Stomach smooth muscle (tissue), 2 donors: ENCODE measurements around the gene GCNT1.

Experiments used
- H3K27ac ChIP-seq: one replicate; pipeline ENCODE4 v1.7.0; 2013; ENCODE audit warnings: mild to moderate bottlenecking, low read length, inconsistent platforms
- H3K27me3 ChIP-seq, 2 donors: one replicate each; pipeline ENCODE4 v1.7.0; 2013; ENCODE audit warnings: low read length in 2 of 2; ENCODE audit not compliant: insufficient read depth in 2 of 2, control insufficient read depth in 1 of 2
- H3K36me3 ChIP-seq, 2 donors: one replicate each; pipeline ENCODE4 v1.7.0; 2013; ENCODE audit warnings: low read length in 2 of 2; ENCODE audit not compliant: control insufficient read depth in 2 of 2, insufficient read depth in 2 of 2
- H3K4me1 ChIP-seq: one replicate; pipeline ENCODE4 v1.7.0; 2013; ENCODE audit warnings: low read length; ENCODE audit not compliant: control insufficient read depth, insufficient read depth
- H3K4me3 ChIP-seq, 2 donors: one replicate each; pipeline ENCODE4 v1.7.0; 2013; ENCODE audit warnings: low read length in 2 of 2
- H3K9ac ChIP-seq, 2 donors: one replicate each; pipeline ENCODE4 v1.7.0; 2013; ENCODE audit warnings: low read length in 2 of 2, mild to moderate bottlenecking in 1 of 2
- H3K9me3 ChIP-seq, 2 donors: one replicate each; pipeline ENCODE4 v1.7.0; 2013; ENCODE audit warnings: low read length in 2 of 2; ENCODE audit not compliant: control insufficient read depth in 2 of 2
- donor health status: healthy.
- donor health status: Pancreatic carcinoma.

GCNT1 gene

DNA sequence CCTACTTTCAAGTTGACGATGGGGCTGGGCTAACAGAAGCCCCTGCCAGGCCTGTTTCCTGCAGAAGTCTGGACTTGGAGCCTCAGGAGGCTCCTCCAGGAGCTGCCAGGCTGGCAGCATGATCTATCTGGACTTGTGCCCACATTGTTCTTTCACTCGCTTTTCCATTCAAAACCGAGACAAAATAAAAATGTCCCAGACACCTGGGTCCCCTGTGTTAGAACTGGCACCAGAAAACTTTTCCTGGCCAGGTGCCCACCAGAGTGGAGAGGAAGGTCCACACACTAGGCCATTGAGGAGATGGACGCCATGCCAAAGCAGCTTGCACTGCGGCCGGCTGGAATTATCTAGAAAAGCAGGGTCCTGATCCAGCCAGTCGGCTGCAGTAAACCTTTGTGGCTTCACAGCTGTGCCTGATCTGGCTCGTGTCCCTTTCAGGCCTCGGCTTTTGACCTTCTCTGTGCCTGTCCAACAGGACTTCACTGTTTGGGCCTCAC, 78.2 kb downstream of the GCNT1 start:
- Histone ChIP-seq H3K9me3 (no peaks in the 10 kb centered on the region), H3K4me1 (no peaks in the 10 kb centered on the region), H3K36me3 (no peaks in the 10 kb centered on the region), H3K27ac (no peak overlapping the region), H3K9ac (no peak overlapping the region), H3K4me3 (no peak overlapping the region), H3K27me3 (no peaks in the 10 kb centered on the region)

DNA sequence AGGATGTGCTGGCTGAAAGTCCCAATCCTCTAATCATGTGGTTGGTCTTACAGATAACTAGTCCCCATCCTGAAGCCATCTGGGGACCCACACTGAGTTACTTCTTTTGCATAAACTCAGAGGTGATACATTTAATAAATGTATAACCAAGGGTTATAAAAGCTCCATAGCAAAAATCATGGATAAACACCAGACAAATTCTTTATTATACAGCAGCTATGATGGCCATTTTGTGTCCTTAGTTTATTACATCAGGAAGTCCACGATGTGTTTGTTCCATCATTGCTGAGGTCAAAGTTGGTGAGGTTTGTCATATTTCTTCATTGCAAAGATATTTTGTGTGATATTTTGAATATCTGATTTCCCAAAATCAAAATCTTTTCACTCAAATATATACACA, 80.2 kb downstream of the GCNT1 start:
- no peaks in the 10 kb centered on the region for H3K27me3 ChIP-seq
- H3K9me3 ChIP-seq, result no peaks in the 10 kb centered on the region
- no peak overlapping the region for H3K4me3 ChIP-seq
- no peak overlapping the region for H3K27ac ChIP-seq
- H3K4me1 ChIP-seq, result no peaks in the 10 kb centered on the region
- H3K9ac ChIP-seq, result no peak overlapping the region
- no peaks in the 10 kb centered on the region for H3K36me3 ChIP-seq

DNA sequence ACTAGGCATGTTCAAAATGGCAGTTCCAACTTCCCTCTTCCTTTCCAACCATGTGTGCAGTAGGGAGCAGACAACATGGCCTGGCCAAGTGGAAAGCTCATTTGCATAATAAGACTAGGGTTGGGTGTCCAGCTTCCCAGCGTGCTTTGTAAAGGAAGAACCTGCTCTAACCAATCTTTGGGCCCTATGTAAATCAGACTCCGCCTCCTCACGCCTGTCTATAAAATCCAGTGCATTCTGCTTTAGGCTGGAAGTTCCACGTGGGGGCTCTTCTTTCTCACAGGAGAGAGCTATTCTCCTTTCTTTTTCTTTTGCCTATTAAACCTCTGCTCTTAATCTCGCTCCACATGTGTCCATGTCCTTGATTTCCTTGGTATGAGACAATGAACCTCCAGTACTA, 83.4 kb downstream of the GCNT1 start:
- Histone ChIP-seq H3K9me3 (no peaks in the 10 kb centered on the region), H3K27me3 (no peaks in the 10 kb centered on the region), H3K4me1 (no peaks in the 10 kb centered on the region), H3K36me3 (no peaks in the 10 kb centered on the region), H3K27ac (no peak overlapping the region), H3K4me3 (no peak overlapping the region), H3K9ac (no peak overlapping the region)

DNA sequence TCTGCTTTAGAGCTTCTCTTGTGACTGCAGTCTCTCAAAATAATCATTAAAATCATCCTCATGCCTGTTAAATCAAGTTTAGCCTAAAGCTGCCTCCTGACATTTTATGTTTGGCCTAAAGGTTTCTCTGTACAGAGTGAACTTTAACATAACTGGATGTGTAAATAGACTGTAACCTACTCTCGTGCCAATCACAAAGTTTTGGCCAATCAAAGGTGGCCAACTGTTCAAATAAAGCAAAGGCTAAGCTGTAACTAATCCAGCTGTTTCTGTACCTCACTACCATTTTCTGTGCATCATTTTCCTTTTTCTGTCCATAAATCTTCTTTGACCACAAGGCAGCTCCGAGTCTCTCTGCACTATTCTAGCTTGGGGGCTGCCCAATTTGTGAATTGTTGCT, 86.2 kb downstream of the GCNT1 start:
- no peaks in the 10 kb centered on the region for H3K27me3 ChIP-seq
- no peaks in the 10 kb centered on the region for H3K36me3 ChIP-seq
- no peaks in the 10 kb centered on the region for H3K9me3 ChIP-seq
- H3K4me3 ChIP-seq, result no peak overlapping the region
- H3K4me1 ChIP-seq, result no peaks in the 10 kb centered on the region
- no peak overlapping the region for H3K27ac ChIP-seq
- no peak overlapping the region for H3K9ac ChIP-seq

DNA sequence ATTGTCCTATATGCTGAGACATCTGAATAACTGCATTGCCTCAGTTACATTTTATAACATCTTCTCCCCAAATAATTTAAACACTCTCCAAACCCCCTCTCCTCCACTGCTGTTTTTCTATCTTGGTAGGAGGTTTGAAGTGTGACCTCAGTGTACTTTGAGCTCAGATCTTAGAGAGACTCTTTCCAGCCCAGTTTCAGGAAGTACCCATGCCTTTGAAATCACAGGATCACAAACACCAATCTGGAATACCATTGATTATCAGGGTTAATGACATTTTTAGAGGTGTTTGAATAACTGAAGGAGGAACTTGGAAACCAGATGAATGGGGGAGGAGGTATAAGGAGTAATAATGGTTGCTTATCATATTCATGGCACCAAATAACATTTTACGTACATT, 93.2 kb downstream of the GCNT1 start:
- H3K27ac ChIP-seq, result no peak overlapping the region
- H3K36me3 ChIP-seq, result no peaks in the 10 kb centered on the region
- no peaks in the 10 kb centered on the region for H3K4me1 ChIP-seq
- no peak overlapping the region for H3K4me3 ChIP-seq
- no peaks in the 10 kb centered on the region for H3K9me3 ChIP-seq
- H3K27me3 ChIP-seq, result no peaks in the 10 kb centered on the region
- no peak overlapping the region for H3K9ac ChIP-seq

DNA sequence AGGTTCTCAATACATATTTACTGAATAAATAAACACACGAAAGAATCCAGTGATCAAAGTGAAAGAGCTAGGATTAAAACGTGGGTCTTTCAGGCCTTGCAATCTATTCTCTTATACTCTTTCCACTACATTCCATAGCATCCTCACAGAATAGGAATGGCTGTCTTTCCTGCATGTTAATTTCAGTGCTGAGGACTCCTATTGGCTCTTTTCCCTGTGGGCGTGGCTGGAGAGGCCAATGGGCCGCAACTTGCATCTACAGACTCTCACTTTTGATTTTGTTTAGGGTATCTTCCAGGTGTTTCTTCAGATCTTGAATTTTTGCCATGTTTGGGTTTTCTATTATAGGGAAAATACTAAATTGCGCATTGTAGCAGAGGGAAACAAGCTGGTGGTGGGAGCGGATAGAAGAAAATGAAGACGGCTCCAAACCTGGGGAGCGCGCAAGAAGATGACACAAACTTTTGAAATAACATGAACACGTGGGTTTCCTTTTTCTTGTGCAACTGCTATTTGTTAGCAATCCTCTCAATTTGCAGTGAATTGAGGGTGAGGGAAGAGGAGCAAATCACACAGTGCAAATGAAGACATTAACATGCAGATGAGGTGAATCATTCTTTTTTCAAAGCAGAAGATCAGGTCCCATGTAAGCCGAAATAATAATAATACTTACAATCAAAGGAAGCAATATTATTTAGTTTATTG, 93.9 kb downstream of the GCNT1 start:
- Histone ChIP-seq H3K27me3 (no peaks in the 10 kb centered on the region), H3K36me3 (no peaks in the 10 kb centered on the region), H3K4me3 (no peak overlapping the region), H3K27ac (no peak overlapping the region), H3K9me3 (no peaks in the 10 kb centered on the region), H3K4me1 (no peaks in the 10 kb centered on the region), H3K9ac (no peak overlapping the region)

DNA sequence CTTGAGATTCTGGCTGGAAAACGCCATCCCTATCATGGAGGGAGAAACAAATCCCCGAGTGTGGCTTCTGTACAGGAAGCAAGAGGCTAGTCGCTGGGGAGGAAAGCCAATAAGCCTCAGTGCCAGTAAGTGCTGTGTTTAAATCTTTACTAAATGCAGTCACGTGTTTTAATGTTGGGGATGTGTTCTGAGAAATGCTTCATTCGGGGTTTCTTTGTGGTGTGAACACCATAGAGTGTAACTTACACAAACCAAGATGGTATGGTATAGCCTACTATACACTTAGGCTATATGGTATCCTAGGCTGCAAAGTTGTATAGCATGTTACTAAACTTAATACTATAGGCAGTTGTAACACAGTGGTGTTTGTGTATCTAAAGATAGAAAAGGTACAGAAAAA, 94.7 kb downstream of the GCNT1 start:
- Histone ChIP-seq H3K4me3 (no peak overlapping the region), H3K9ac (no peak overlapping the region), H3K4me1 (no peaks in the 10 kb centered on the region), H3K27ac (no peak overlapping the region), H3K36me3 (no peaks in the 10 kb centered on the region), H3K9me3 (no peaks in the 10 kb centered on the region), H3K27me3 (no peaks in the 10 kb centered on the region)
